ENCODE results near the gene RAB1B. TPM values are rescaled to one million over a fixed set of nuclear protein-coding genes. Genes with fewer than 3 reads are reported as not detected.

RAB1B gene
- total RNA-seq, 4 donors from 2014 or later: 74.0 to 107 (median 87.1) TPM

DNA sequence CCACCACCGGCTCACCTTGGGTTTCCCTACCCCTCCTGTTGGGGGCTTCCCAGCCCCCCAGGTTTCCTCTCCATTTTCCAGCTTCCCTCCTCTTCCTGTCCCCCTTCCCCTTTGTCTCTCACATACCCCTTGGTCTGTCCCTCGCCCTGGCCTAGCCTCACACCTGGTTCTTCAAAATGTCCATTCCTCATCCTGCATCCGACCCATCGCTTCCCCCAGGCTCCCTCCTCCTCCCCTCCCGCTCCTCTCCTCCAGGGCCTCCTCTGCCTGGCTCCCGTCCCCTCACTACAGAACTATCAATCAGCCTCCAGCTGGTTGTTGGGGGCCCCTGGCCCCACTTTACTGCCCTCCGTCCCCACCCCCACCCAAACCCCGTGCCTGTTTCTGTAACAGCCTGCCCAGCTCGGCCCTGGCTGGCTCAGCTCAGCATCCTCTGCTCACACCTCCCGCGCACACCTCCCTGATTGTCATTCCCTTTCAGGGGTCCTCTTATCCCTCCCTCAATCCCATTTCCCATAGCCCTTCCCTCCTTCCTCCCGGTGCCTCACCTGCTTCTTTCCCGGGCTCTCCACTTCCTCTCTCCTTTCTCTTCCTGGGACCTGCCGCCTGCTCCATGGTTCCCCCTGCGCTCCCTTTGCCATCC lies 10.8 kb downstream of the RAB1B start:
- no peak for ATAC-seq (ENCODE audit: low FRiP score)
- no peak for DNase-seq (ENCODE audit: low spot score)
- TF ChIP-seq, protein P1, sequence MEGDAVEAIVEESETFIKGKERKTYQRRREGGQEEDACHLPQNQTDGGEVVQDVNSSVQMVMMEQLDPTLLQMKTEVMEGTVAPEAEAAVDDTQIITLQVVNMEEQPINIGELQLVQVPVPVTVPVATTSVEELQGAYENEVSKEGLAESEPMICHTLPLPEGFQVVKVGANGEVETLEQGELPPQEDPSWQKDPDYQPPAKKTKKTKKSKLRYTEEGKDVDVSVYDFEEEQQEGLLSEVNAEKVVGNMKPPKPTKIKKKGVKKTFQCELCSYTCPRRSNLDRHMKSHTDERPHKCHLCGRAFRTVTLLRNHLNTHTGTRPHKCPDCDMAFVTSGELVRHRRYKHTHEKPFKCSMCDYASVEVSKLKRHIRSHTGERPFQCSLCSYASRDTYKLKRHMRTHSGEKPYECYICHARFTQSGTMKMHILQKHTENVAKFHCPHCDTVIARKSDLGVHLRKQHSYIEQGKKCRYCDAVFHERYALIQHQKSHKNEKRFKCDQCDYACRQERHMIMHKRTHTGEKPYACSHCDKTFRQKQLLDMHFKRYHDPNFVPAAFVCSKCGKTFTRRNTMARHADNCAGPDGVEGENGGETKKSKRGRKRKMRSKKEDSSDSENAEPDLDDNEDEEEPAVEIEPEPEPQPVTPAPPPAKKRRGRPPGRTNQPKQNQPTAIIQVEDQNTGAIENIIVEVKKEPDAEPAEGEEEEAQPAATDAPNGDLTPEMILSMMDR (IDR thresholded peaks at IDR 0.05): no peak

GRCh38 chr11:66280428-66280827 lies 12.0 kb downstream of the RAB1B start:
- TF ChIP-seq, protein P1 (IDR thresholded peaks at IDR 0.05): no peak
- ATAC-seq (ENCODE audit: low FRiP score) (no peak), DNase-seq (ENCODE audit: low spot score) (no peak)

DNA sequence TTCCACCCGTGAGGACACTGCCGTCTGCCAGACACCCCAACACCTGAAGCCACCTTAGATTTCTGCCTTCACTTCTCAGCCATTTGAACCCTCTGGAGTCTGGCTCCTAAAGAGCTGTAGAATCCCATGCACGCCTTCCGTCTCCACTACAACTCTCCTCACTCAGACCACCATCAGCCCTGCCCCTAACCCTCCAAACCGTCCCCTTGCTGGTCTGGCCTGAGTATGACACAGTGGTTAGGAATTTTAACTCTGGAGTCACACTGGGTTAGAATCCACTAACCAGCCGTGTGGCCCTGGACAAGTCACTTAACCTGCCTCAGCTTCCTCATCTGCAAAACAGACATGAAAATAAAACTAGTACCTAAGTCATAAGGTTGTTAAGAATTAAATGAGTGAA lies 12.6 kb downstream of the RAB1B start:
- DNase-seq (ENCODE audit: low spot score) (no peak), ATAC-seq (ENCODE audit: low FRiP score) (no peak)
- TF ChIP-seq, protein P1 (IDR thresholded peaks at IDR 0.05): no peak

DNA sequence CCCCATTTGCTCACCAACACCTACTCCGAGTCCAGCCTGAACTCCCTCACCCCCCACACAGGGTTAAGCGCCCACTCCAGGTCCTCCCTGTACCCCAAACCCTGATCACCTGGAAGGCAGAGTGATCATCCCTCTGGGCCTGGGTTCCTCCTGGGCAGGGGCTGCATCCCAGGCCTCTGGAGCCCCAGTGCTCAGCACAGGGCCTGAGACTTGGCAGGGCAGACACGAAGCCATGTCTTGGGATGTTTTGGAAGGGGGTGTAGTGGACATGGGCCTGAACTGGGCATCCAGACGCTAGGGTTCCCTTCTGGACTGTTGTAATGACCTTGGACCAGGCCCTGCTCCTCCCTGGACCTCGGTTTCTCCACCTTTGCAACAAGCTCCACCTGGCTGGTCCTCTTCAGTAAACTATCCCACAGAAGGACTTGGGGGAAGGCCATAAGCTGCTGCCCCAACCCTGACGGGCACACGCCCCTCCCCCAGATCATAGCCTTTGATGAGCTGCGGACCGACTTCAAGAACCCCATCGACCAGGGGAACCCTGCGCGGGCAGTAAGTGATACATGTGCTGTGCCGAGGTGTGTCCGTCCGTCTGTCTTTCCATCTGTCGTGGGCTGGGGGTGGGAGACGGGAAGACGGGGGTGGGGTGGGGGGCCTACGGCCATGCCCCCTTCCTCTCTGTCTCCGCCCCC lies 13.5 kb downstream of the RAB1B start:
- DNase-seq (ENCODE audit: low spot score): no peak
- TF ChIP-seq, protein P1 (IDR thresholded peaks at IDR 0.05): no peak
- no peak for ATAC-seq (ENCODE audit: low FRiP score)

DNA sequence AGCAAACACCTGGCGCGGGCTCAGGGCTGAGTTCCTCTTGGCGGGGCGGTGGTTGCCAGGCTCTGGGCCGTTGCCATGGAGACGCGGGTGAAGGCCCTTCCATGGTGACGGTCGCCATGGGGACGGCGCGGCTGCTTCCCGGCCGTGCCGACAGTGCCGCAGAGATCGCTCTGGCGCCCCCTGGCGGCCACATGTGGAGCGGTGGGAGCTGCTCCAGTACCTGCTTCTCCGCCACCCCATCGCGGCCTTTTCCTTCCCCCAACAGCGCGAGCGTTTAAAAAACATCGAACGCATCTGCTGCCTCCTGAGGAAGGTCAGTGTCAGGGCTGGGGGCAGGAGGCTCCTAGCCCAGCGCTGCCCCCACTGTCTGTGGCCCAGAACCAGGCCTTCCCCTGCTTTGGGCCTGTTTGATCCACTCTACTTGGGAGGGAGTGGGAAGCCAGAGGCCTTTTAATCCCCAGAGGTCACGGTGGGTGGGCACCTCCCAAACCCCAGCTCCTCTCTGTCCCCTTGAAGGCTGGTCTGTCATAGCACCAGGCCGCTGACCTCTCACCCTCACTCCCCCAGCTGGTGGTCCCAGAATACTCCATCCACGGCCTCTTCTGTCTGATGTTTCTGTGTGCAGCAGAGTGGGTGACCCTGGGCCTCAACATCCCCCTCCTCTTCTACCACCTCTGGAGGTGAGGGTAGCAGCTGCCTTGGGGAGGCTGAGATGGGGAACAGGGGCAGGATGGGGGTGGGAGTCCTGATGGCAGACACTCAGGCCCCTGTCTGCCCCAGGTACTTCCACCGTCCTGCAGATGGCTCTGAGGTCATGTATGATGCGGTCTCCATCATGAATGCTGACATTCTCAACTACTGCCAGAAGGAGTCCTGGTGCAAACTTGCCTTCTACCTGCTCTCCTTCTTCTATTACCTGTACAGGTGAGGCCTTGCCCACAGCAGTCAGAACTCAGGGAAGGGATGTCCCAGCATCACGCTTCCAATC lies 14.3 kb downstream of the RAB1B start:
- TF ChIP-seq, protein P1 (IDR thresholded peaks at IDR 0.05): peak in 2 of 3 donors; percentile 92 to 95
- ATAC-seq (ENCODE audit: low FRiP score): peak; percentile 66
- DNase-seq (ENCODE audit: low spot score): peak; percentile 98

- DNase-seq (ENCODE audit: low spot score) (no peak), ATAC-seq (ENCODE audit: low FRiP score) (no peak)
- TF ChIP-seq, protein P1 (IDR thresholded peaks at IDR 0.05): no peak
These were observed 15.1 kb downstream of the RAB1B start for GRCh38 chr11:66283461-66284105.

All from omental fat pad (tissue), 4 donors.